ENCODE measurements around the gene SPNS3.

SPNS3 gene, protein sequence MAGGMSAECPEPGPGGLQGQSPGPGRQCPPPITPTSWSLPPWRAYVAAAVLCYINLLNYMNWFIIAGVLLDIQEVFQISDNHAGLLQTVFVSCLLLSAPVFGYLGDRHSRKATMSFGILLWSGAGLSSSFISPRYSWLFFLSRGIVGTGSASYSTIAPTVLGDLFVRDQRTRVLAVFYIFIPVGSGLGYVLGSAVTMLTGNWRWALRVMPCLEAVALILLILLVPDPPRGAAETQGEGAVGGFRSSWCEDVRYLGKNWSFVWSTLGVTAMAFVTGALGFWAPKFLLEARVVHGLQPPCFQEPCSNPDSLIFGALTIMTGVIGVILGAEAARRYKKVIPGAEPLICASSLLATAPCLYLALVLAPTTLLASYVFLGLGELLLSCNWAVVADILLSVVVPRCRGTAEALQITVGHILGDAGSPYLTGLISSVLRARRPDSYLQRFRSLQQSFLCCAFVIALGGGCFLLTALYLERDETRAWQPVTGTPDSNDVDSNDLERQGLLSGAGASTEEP

GRCh38 chr17:4433515-4434031 lies at the start of gene SPNS3:
Gene SPNS3, plus strand, starts transcription at chr17:4433940. Its CDS starts 28 bp downstream, at chr17:4433968.
- peak; percentile 8 for DNase-seq (ENCODE audit: low read depth)

DNA sequence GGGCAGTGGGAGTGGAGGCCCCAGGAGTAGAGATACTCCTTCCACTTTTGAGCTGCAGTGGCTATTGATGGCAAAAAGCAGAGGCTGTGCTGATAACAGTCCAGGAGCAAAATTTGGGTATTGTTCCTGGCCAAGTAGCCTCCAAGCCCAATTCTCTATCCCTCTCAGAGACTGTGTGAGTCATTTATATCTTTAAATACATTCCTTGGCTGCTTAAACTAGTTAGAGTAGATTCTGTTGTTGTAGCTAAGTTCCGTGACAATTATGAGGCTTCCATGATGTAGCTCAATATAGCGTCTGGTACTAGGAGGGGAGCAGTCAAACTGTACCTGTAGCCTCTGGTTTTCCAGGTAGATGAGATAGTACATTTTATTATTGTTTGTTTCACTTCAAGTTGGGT lies 47.3 kb upstream of the SPNS3 start:
- DNase-seq (ENCODE audit: low read depth): no peak

DNA sequence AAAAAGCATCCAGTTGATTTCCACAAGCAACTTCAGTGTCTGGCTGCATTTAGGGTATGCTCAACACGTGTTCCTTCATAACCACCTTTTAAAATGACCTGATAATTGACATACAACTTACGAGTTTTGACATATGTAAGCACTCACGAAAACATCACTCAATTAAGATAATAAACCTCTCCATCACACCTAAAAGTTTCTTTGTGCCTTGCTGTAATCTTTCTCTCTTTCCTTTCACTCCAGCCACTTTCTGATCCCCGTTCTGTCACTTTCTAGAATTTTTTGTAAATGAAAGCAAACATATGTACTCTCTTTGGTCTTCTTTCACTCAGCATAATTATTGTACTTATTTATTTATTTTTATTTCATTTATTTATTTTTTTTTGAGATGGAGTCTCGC lies 46.6 kb upstream of the SPNS3 start:
- no peak for DNase-seq (ENCODE audit: low read depth)

- DNase-seq (ENCODE audit: low read depth): no peak
These were observed 44.7 kb upstream of the SPNS3 start for GRCh38 chr17:4389079-4389478.

DNA sequence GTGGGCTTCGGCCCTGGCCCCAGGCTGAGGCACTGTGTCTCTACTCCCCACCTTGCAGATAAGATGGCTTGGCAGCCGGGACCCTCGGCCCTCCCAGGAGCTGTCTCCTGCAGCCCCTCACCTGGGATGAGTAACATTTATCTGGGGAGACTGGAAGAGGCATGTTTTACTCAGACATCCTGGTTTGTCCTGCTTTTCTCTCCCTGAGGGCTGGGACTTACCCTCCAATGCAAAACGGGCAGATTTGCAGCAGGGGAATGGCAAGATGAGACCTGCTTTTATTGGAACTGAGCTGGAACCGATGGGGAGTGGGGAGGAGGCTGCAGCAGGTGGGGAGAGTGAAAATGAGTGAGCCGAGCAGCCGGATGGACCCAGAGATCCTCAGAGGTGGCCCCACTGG lies 39.9 kb upstream of the SPNS3 start:
- DNase-seq (ENCODE audit: low read depth): no peak

- DNase-seq (ENCODE audit: low read depth): no peak
These were observed 39.3 kb upstream of the SPNS3 start for GRCh38 chr17:4394208-4395110.

- no peak for DNase-seq (ENCODE audit: low read depth)
These were observed 38.6 kb upstream of the SPNS3 start for GRCh38 chr17:4395111-4395478.

DNA sequence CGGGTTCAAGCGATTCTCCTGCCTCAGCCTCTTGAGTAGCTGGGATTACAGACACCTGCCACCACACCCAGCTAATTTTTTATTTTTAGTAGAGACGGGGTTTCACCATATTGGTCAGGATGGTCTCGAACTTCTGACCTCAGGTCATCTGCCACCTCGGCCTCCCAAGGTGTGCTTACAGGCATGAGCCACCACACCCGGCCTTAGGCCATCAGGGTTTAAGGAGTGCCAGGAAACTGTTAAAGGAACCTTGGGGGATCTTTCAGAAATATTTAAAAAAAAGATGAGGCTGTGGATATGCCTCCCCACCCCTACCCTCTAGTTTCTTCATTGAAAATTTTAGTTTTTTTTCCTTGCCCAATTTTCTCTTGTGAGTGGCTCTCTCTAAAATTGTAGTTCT lies 35.9 kb upstream of the SPNS3 start:
- DNase-seq (ENCODE audit: low read depth): no peak

DNA sequence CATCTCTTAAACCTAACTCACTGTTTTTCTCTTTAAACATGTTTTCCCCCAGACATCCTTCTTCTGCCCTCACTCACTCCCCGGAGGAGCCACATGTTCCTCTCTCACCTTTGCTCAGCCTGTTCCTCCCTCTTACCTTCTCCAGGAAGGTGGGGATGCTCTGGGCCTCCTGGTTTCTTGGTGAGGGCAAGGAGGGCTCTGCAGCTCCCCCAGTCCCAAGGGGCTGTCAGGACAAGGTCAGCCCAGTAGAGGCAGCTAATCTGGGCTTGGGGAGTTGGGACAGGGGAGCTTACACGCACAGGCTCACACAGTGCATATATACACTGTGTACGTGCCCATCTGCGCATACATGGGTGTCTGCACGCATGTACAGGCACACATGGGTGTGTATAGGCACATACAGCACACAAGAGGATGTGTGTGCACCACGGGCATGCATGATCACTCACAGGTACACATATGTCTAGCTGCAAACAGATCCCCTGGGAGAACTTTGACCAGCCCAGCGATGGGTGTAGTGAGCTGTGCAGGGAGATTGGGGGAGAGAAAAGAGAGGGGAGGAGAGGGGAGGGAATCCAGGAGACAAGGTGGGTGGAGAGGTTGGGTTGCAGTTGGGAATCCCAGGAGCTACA lies 28.6 kb upstream of the SPNS3 start:
- DNase-seq (ENCODE audit: low read depth): no peak

- no peak for DNase-seq (ENCODE audit: low read depth)
These were observed 28.0 kb upstream of the SPNS3 start for GRCh38 chr17:4405699-4406098.

DNA sequence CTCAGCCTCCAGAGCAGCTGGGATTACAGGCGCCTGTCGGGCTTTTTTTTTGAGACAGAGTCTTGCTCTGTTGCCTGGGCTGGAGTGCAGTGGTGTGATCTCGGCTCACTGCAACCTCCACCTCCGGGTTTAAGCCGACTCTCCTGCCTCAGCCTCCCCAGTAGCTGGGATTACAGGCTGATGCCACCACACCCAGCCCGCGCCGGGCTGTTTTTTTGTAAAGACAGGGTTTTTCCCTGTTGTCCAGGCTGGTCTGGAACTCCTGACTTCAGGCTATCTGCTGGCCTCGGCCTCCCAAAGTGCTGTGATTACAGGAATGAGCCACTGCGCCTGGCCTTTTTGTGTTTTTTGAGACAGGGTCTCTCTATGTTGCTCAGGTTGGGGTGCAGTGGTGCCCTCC lies 27.4 kb upstream of the SPNS3 start:
- no peak for DNase-seq (ENCODE audit: low read depth)

GRCh38 chr17:4407216-4407615 lies 26.5 kb upstream of the SPNS3 start:
- DNase-seq (ENCODE audit: low read depth): no peak

DNA sequence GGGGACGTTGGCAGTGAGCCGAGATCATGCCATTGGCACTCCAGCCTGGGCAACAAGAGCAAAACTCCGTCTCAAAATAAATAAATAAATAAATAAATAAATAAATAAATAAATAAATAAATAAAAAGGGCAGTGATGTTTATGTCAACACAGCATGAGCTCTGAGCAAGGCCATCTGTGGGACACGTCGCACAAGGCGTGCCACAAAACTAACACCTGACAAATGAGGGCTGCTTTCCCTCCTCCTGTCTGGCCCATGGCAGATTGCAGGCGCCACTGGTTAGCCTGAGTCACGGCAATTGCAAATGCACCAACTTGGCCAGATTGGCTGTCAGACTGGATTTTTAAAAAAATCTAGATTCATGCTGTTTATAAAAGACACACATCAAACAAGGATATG lies 25.9 kb upstream of the SPNS3 start:
- DNase-seq (ENCODE audit: low read depth): no peak

- DNase-seq (ENCODE audit: low read depth): no peak
These were observed 24.1 kb upstream of the SPNS3 start for GRCh38 chr17:4409659-4410058.

DNA sequence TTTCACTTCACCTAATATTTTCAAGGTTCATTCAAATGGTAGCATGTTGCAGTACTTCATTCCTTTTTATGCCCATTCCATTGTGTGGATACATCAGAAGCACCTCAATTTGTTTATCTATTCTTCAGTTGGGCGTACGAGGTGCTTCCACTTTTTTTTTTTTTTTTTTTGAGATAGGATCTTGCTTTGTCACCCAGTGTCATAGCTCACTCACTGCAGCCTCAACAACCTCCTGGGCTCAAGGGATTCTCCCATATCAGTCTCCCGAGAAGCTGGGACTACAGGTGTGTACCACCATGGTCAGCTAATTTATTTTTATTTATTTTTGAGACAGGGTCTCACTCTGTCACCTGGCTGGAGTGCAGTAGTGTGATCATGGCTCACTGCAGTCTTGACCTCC lies 22.5 kb upstream of the SPNS3 start:
- no peak for DNase-seq (ENCODE audit: low read depth)

DNA sequence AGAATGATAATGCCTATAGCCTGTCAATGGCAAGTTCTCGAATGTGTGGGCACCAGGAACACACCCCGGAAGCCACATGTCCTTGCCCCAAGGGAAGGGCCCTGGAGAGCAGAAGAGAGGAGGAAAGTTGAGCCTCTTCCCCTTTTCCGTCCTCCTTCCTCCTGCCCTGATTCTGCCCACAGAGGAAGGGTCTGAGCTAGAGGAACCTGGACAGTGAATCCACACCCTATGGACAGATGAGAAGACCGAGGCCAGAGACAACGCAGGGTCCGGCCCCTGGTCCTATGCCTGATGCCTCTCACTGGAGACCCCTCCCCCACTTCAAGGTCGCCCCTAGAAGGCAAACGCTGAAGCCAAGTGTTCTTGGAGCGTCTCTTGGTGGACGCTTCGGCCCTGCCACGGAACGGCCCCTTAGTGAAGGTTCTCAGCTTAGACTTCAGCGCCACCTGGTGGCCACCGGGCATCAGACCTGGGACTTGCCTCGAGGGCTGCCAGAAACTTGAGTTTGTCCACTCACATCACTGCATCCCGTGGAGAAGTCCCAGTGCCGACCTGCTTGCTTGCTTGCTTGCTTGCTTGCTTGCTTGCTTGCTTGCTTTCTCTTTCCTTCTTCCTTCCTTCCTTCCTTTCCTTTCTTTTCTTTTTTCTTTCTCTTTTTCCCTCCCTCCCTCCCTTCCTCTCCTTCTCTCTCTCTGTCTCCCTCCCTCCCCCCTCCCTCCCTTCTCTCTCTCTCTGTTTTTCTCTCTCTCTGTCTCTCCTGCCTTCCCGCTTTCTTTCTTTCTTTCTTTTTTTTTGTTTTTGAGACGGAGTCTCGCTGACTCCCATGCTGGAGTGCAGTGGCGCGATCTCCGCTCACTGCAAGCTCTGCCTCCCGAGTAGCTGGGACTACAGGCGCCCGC lies 20.6 kb upstream of the SPNS3 start:
- DNase-seq (ENCODE audit: low read depth): peak; percentile 69

DNA sequence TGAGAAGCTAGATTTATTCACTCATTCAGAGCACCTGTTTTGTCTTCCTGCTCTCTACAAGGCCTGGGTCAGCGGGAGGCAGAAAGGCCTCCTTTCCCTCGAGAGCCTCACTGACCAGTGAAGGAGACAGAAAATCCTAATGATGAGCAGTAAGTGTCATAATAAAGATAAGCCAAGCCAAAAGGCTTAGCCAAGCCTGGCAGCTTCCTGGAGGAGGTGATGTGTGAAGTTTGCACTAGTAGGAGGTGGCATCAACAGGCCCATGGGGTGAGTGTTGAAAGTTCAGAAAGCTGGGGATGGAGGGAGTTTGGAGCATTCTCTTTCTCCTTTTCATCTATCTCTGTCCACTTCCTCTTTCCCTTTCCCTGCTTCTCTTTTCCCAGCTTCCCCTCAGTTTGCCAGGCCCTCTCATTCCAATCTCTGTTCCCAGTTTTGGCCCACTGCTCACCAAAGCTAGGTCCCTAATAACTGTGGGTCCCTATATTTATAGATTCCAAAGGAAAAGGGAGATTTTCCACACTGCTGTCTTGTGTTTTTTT lies 16.5 kb upstream of the SPNS3 start:
- no peak for DNase-seq (ENCODE audit: low read depth)

GRCh38 chr17:4420692-4421131 lies 13.0 kb upstream of the SPNS3 start:
- DNase-seq (ENCODE audit: low read depth): peak; percentile 11

- DNase-seq (ENCODE audit: low read depth): no peak
These were observed 10.9 kb upstream of the SPNS3 start for GRCh38 chr17:4422864-4423263.

- no peak for DNase-seq (ENCODE audit: low read depth)
These were observed 8.3 kb upstream of the SPNS3 start for GRCh38 chr17:4425398-4425797.
